Activated CD8-positive, alpha-beta T cell treated with anti-CD3 and anti-CD28 coated beads for 36 hours (primary cell): ENCODE data around the gene RWDD3. TPM values are rescaled to one million over a fixed set of nuclear protein-coding genes. Genes with fewer than 3 reads are reported as not detected.

Experiments used
- ATAC-seq: fragments of 200-7000 bp; cut with Tn5 transposase; one replicate; pipeline ENCODE4 v1.10.0; 2021; ENCODE audit warnings: mild to moderate bottlenecking, moderate library complexity
- CTCF ChIA-PET: fragments of 350-600 bp; sonication (Branson Sonifier 250); formaldehyde crosslinking; loops from one replicate; lab custom pipeline; 2021; ENCODE audit warnings: antibody characterized with exemption; lab: Charles Lee
- POLR2A ChIA-PET: fragments of 350-600 bp; sonication (Branson Sonifier 250); formaldehyde crosslinking; loops from one replicate; lab custom pipeline; 2021; ENCODE audit warnings: antibody characterized with exemption; lab: Charles Lee
- DNase-seq: peaks from one replicate; pipeline ENCODE4 v3.0.0-alpha.2; 2020
- H3K27ac Mint-ChIP-seq: one replicate; pipeline ENCODE4 v1.8.0; 2021; ENCODE audit warnings: mild to moderate bottlenecking, mixed read lengths
- H3K27me3 Mint-ChIP-seq: one replicate; pipeline ENCODE4 v1.8.0; 2021; ENCODE audit warnings: mixed read lengths
- H3K36me3 Mint-ChIP-seq: one replicate; pipeline ENCODE4 v1.8.0; 2021; ENCODE audit warnings: low read depth, mixed read lengths
- H3K4me1 Mint-ChIP-seq: one replicate; pipeline ENCODE4 v1.8.0; 2021; ENCODE audit warnings: low read depth, mixed read lengths
- H3K4me3 Mint-ChIP-seq: one replicate; pipeline ENCODE4 v1.8.0; 2021; ENCODE audit warnings: mild to moderate bottlenecking, moderate library complexity, mixed read lengths
- H3K9me3 Mint-ChIP-seq: one replicate; pipeline ENCODE4 v1.8.0; 2021; ENCODE audit warnings: mixed read lengths
- intact Hi-C: fragments of 100-400 bp; cut with micrococcal nuclease; formaldehyde crosslinking; loops from one replicate; pipeline ENCODE4 v1.10.0; 2022
- total RNA-seq, 2 experiments: library from RNA; stranded (reverse); gene quantifications; one replicate each; pipeline ENCODE4 v1.2.3, GENCODE V29; 2021
- TF ChIP-seq, protein P1 (sequence below): fragments of 200-600 bp; IDR thresholded peaks from one replicate; pipeline ENCODE4 v1.8.0; 2022; ENCODE audit warnings: antibody characterized with exemption, mild to moderate bottlenecking

Gene RWDD3
- total RNA-seq, 2 experiments from 2014 or later, result 15.2 to 17.8 TPM

DNA sequence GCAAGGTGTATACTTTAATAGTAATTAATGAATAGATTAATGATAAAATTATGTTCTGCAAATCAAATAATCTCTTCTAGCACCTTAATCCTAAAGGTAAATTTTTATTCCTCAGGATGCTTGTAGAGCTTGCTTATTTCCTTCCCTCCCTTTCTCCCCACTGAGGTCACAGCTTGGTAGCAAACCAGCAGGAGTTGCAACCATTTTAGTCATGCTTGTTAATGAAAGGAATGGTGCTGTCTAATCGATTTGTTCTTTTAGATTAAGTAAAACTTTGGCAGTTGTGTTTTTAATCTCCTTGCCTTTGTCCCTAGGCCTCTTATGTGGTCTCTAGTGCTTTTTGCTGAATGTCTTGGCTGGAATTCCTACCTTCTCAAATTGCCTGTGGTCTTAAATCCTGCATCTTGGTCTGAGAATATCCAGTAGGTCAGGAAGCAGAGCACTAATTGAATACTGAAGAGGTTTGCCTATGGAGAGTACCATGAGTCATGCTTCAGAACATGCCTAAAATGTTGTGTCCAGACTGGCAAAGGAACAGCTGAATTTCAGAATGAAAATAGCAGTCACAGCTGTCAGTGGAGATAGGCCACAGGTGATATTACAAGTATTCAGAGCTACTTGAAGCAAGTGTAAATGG lies 36.3 kb upstream of the RWDD3 start:
- Mint-ChIP-seq H3K27me3 (peaks cover 3% of the 10 kb centered on the region), H3K27ac (no peak overlapping the region)
- CTCF ChIA-PET, result no interaction called here

DNA sequence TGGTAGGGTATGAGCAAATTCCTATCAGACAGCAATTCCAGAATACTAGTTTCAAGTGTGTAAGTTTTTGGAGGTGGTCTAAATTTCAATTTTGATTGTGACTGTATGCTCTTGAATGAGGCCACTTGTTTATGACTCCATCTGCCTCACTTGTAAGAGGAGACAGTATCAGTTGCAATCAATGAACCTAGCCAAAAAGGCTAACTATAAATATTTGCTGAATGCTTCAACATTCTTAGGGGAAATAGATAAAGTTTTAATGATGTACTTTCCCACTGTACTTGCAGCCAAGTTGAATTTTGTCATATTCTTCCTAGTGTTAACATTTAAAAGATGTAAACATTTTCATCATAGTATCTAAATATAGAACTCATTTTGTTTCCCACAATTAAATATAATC lies 32.1 kb upstream of the RWDD3 start:
- no peaks in the 10 kb centered on the region for H3K4me1 Mint-ChIP-seq
- intact Hi-C loops, result no loop called here
- H3K9me3 Mint-ChIP-seq, result no peaks in the 10 kb centered on the region
- ChIA-PET CTCF (no interaction called here), POLR2A (no interaction called here)
- H3K27me3 Mint-ChIP-seq, result peaks cover 5% of the 10 kb centered on the region
- ATAC-seq, result no peak
- TF ChIP-seq, protein P1, sequence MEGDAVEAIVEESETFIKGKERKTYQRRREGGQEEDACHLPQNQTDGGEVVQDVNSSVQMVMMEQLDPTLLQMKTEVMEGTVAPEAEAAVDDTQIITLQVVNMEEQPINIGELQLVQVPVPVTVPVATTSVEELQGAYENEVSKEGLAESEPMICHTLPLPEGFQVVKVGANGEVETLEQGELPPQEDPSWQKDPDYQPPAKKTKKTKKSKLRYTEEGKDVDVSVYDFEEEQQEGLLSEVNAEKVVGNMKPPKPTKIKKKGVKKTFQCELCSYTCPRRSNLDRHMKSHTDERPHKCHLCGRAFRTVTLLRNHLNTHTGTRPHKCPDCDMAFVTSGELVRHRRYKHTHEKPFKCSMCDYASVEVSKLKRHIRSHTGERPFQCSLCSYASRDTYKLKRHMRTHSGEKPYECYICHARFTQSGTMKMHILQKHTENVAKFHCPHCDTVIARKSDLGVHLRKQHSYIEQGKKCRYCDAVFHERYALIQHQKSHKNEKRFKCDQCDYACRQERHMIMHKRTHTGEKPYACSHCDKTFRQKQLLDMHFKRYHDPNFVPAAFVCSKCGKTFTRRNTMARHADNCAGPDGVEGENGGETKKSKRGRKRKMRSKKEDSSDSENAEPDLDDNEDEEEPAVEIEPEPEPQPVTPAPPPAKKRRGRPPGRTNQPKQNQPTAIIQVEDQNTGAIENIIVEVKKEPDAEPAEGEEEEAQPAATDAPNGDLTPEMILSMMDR, result no peak
- DNase-seq, result no peak
- no peaks in the 10 kb centered on the region for H3K36me3 Mint-ChIP-seq
- H3K27ac Mint-ChIP-seq, result no peak overlapping the region
- no peak overlapping the region for H3K4me3 Mint-ChIP-seq

More for the DNA sequence above, 36.3 kb upstream of the RWDD3 start:
- ATAC-seq, result no peak
- POLR2A ChIA-PET, result interaction anchor here (0.8 kb wide), 1 partner anchor 236 kb away, joined by 3 read pairs; no protein-coding TSS in a partner anchor
- TF ChIP-seq, protein P1, result no peak
- Mint-ChIP-seq H3K9me3 (no peaks in the 10 kb centered on the region), H3K4me1 (no peaks in the 10 kb centered on the region), H3K4me3 (no peak overlapping the region), H3K36me3 (no peaks in the 10 kb centered on the region)
- intact Hi-C loops, result no loop called here
- DNase-seq, result no peak

DNA sequence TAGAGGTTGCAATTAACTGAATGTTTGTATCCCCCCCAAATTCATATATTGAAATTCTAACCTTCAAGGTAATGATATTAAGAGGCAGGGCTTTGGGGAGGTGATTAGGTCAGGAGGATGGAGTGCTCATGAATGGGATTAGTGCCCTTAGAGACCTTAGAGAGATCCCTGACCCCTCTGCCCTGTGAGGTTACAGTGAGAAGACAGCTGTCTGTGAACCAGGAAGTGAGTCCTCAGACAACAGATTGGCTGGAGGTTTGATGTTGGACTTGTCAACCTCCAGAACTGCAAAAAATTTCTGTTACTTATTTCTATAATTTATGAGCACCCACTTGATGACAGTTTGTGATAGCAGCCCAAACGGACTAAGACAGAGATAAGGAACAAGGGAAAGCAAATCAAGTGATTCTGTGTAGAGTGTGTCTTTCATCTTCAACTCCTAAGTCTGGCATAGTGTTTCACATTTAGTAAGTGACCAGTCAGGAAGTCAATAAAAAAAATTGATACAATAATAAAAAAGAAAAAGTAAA lies 30.0 kb upstream of the RWDD3 start:
- Mint-ChIP-seq H3K27me3 (peaks cover 10% of the 10 kb centered on the region), H3K9me3 (no peaks in the 10 kb centered on the region), H3K4me1 (no peaks in the 10 kb centered on the region), H3K4me3 (no peak overlapping the region), H3K36me3 (no peaks in the 10 kb centered on the region), H3K27ac (no peak overlapping the region)
- intact Hi-C loops, result no loop called here
- CTCF ChIA-PET, result no interaction called here
- DNase-seq (no peak), ATAC-seq (no peak)
- TF ChIP-seq, protein P1, result no peak
- POLR2A ChIA-PET, result no interaction called here

DNA sequence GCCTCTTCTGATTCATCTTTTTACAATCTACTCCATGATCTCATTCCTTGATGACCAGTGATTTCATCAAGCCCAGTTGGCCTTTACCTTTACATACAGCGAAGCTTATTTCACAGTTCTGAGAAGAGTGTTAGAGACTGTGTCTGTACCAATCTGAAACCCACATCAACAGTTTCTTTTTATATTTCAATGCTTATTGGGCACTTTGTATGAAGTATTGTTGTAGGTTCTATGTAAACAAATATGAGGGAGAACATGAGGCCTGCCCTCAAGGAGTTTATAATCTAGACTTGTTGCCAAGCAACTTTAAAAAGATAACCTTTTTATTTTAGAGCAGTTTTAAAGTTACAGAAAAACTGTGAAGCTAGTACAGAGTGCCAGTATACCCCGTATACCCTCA lies 27.5 kb upstream of the RWDD3 start:
- DNase-seq (no peak), ATAC-seq (no peak)
- CTCF ChIA-PET, result no interaction called here
- POLR2A ChIA-PET, result no interaction called here
- Mint-ChIP-seq H3K27ac (no peak overlapping the region), H3K36me3 (no peaks in the 10 kb centered on the region), H3K4me3 (no peak overlapping the region), H3K9me3 (no peaks in the 10 kb centered on the region), H3K4me1 (no peaks in the 10 kb centered on the region), H3K27me3 (peaks cover 7% of the 10 kb centered on the region)
- intact Hi-C loops, result no loop called here
- TF ChIP-seq, protein P1, result no peak

DNA sequence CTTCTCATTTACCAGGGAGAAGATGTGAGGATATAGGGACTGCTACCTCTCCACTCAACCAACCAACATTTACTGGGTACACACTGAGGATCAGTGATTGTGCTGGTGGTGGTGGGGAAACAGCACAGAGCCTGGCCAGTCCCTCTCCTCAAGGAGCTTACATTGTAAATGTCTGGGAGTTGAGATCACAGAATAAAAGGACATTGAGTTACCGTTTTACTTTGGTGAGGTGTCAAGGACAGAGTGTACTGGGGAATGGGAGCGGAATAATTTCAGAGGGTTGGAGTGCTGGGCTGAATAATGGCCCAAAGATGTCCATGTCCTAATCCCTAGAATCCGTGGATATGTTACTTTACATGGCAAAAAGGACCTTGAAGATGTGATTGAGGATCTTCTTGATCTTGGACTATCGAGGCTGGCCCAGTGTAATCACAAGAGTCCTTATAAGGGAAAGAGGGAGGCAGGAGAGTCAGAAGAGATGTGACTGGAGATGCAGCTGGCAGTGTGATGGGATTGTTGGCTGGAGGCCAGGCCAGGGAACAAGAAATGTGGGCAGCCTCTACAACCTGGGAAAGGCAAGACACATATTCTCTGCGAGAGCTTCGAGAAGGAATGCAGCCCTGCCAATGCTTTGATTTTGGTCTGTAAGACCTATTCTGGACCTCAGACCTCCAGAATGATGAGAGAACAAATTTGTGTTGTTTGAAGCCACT lies 26.6 kb upstream of the RWDD3 start:
- Mint-ChIP-seq H3K4me3 (no peak overlapping the region), H3K27ac (no peak overlapping the region), H3K9me3 (no peaks in the 10 kb centered on the region), H3K27me3 (peaks cover 7% of the 10 kb centered on the region), H3K4me1 (no peaks in the 10 kb centered on the region), H3K36me3 (no peaks in the 10 kb centered on the region)
- TF ChIP-seq, protein P1, result no peak
- intact Hi-C loops, result no loop called here
- ChIA-PET POLR2A (no interaction called here), CTCF (no interaction called here)
- no peak for DNase-seq
- no peak for ATAC-seq
